Measurements from ENCODE around the gene BROX. TPM values are rescaled to one million over a fixed set of nuclear protein-coding genes. Genes with fewer than 3 reads are reported as not detected.

Gene BROX
- total RNA-seq, 1 experiment from 2014 or later = 68.8 TPM

- Mint-ChIP-seq H3K4me1 (ENCODE audit: low read depth, unreplicated experiment) (no peaks in the 10 kb centered on the region), H3K9me3 (ENCODE audit: low read depth, unreplicated experiment) (no peaks in the 10 kb centered on the region), H3K36me3 (ENCODE audit: insufficient read depth, unreplicated experiment) (peaks cover 20% of the 10 kb centered on the region), H3K4me3 (ENCODE audit: low read depth, unreplicated experiment) (no peak overlapping the region), H3K27ac (ENCODE audit: unreplicated experiment) (no peak overlapping the region), H3K27me3 (ENCODE audit: unreplicated experiment) (no peaks in the 10 kb centered on the region)
- CTCF ChIA-PET = no interaction called here
- no peak for DNase-seq
- BruUV-seq (replicated peaks) = no TSS peak
- TF ChIP-seq CTCF (IDR thresholded peaks at IDR 0.05; ENCODE audit: unreplicated experiment) = no peak
- intact Hi-C loops (cut with micrococcal nuclease; ENCODE audit: unreplicated experiment) = no loop called here
Observed at GRCh38 chr1:222670110-222670509, 42.3 kb upstream of the BROX start.

- Mint-ChIP-seq H3K27ac (ENCODE audit: unreplicated experiment) (no peak overlapping the region), H3K4me3 (ENCODE audit: low read depth, unreplicated experiment) (no peak overlapping the region), H3K36me3 (ENCODE audit: insufficient read depth, unreplicated experiment) (peaks cover 6% of the 10 kb centered on the region), H3K4me1 (ENCODE audit: low read depth, unreplicated experiment) (no peaks in the 10 kb centered on the region), H3K9me3 (ENCODE audit: low read depth, unreplicated experiment) (no peaks in the 10 kb centered on the region), H3K27me3 (ENCODE audit: unreplicated experiment) (no peaks in the 10 kb centered on the region)
- intact Hi-C loops (cut with micrococcal nuclease; ENCODE audit: unreplicated experiment) = no loop called here
- DNase-seq = no peak
- TF ChIP-seq CTCF (IDR thresholded peaks at IDR 0.05; ENCODE audit: unreplicated experiment) = no peak
- CTCF ChIA-PET = no interaction called here
- no TSS peak for BruUV-seq (replicated peaks)
Observed at GRCh38 chr1:222680080-222680479, 32.3 kb upstream of the BROX start.

GRCh38 chr1:222691016-222691415 is 21.3 kb upstream of the BROX start:
- CTCF ChIA-PET = no interaction called here
- no peaks in the 10 kb centered on the region for H3K27me3 Mint-ChIP-seq (ENCODE audit: unreplicated experiment)
- H3K36me3 Mint-ChIP-seq (ENCODE audit: insufficient read depth, unreplicated experiment) = no peaks in the 10 kb centered on the region
- no peak overlapping the region for H3K27ac Mint-ChIP-seq (ENCODE audit: unreplicated experiment)
- no peak for DNase-seq
- no peak overlapping the region for H3K4me3 Mint-ChIP-seq (ENCODE audit: low read depth, unreplicated experiment)
- intact Hi-C loops (cut with micrococcal nuclease; ENCODE audit: unreplicated experiment) = no loop called here
- H3K9me3 Mint-ChIP-seq (ENCODE audit: low read depth, unreplicated experiment) = no peaks in the 10 kb centered on the region
- BruUV-seq (replicated peaks) = no TSS peak
- H3K4me1 Mint-ChIP-seq (ENCODE audit: low read depth, unreplicated experiment) = no peaks in the 10 kb centered on the region
- TF ChIP-seq CTCF (IDR thresholded peaks at IDR 0.05; ENCODE audit: unreplicated experiment) = no peak

GRCh38 chr1:222694927-222695326 is 17.4 kb upstream of the BROX start:
- Mint-ChIP-seq H3K27me3 (ENCODE audit: unreplicated experiment) (no peaks in the 10 kb centered on the region), H3K9me3 (ENCODE audit: low read depth, unreplicated experiment) (no peaks in the 10 kb centered on the region), H3K27ac (ENCODE audit: unreplicated experiment) (no peak overlapping the region), H3K4me3 (ENCODE audit: low read depth, unreplicated experiment) (no peak overlapping the region), H3K36me3 (ENCODE audit: insufficient read depth, unreplicated experiment) (no peaks in the 10 kb centered on the region), H3K4me1 (ENCODE audit: low read depth, unreplicated experiment) (no peaks in the 10 kb centered on the region)
- CTCF ChIA-PET = no interaction called here
- intact Hi-C loops (cut with micrococcal nuclease; ENCODE audit: unreplicated experiment) = no loop called here
- no peak for TF ChIP-seq CTCF (IDR thresholded peaks at IDR 0.05; ENCODE audit: unreplicated experiment)
- DNase-seq = no peak
- no TSS peak for BruUV-seq (replicated peaks)

- no peak overlapping the region for H3K27ac Mint-ChIP-seq (ENCODE audit: unreplicated experiment)
- no peaks in the 10 kb centered on the region for H3K4me1 Mint-ChIP-seq (ENCODE audit: low read depth, unreplicated experiment)
- no peaks in the 10 kb centered on the region for H3K9me3 Mint-ChIP-seq (ENCODE audit: low read depth, unreplicated experiment)
- no peak for TF ChIP-seq CTCF (IDR thresholded peaks at IDR 0.05; ENCODE audit: unreplicated experiment)
- H3K27me3 Mint-ChIP-seq (ENCODE audit: unreplicated experiment) = no peaks in the 10 kb centered on the region
- CTCF ChIA-PET = no interaction called here
- BruUV-seq (replicated peaks) = no TSS peak
- H3K36me3 Mint-ChIP-seq (ENCODE audit: insufficient read depth, unreplicated experiment) = no peaks in the 10 kb centered on the region
- intact Hi-C loops (cut with micrococcal nuclease; ENCODE audit: unreplicated experiment) = no loop called here
- no peak for DNase-seq
- H3K4me3 Mint-ChIP-seq (ENCODE audit: low read depth, unreplicated experiment) = no peak overlapping the region
Observed at GRCh38 chr1:222696741-222697140, 15.6 kb upstream of the BROX start.
